Endothelial cell of umbilical vein (primary cell): ENCODE data around the gene SLC26A2. TPM values are rescaled to one million over a fixed set of nuclear protein-coding genes. Genes with fewer than 3 reads are reported as not detected.

Experiments
- BruUV-seq: library from RNA; stranded (reverse); fragments of 400-500 nt; replicated peaks from 2 replicates; lab custom pipeline; 2021; lab: Mats Ljungman, UMichigan
- CTCF ChIA-PET: fragments of 300-600, 350-600 bp; sonication (Branson Sonifier 250); formaldehyde crosslinking; loops from one replicate; lab custom pipeline; 2021; ENCODE audit warnings: antibody characterized with exemption, inconsistent platforms; lab: Charles Lee
- POLR2A ChIA-PET: fragments of 300-600, 350-600 bp; sonication (Branson Sonifier 250); formaldehyde crosslinking; loops from one replicate; lab custom pipeline; 2021; ENCODE audit warnings: antibody characterized with exemption, inconsistent platforms; lab: Charles Lee
- DNase-seq: peaks from one replicate; pipeline ENCODE4 v3.0.0-alpha.2; 2011; ENCODE audit warnings: low read depth, low spot score
- FAIRE-seq: peaks from 2 replicates; lab custom pipeline; 2011; peaks lifted over from hg19 to GRCh38; lab: Jason Lieb, UNC
- H2AFZ ChIP-seq: 2 replicates; pipeline ENCODE4 v1.6.0; 2012; ENCODE audit warnings: low read depth, low read length, control low read depth, inconsistent platforms
- H3K27ac ChIP-seq: 2 replicates; pipeline ENCODE4 v1.5.1; 2011; ENCODE audit warnings: low read depth, mild to moderate bottlenecking, control low read depth, low read length, moderate library complexity; ENCODE audit not compliant: insufficient read depth
- H3K27me3 ChIP-seq, 2 experiments: 2 replicates each; pipeline versions ENCODE4 v1.6.0 to v1.6.1; 2011; ENCODE audit warnings: low read length in 2 of 2, mixed read lengths in 1 of 2; ENCODE audit not compliant: control insufficient read depth in 2 of 2, insufficient read depth in 2 of 2
- H3K36me3 ChIP-seq, 2 experiments: 2 replicates in 1 of 2; 3 replicates in 1 of 2; pipeline ENCODE4 v1.5.1; 2011; ENCODE audit warnings: low read length in 2 of 2, mild to moderate bottlenecking in 1 of 2, moderate library complexity in 1 of 2; ENCODE audit not compliant: control insufficient read depth in 2 of 2, insufficient read depth in 2 of 2; ENCODE audit errors: extremely low read depth in 1 of 2
- H3K4me1 ChIP-seq: 3 replicates; pipeline ENCODE4 v1.5.1; 2011; ENCODE audit warnings: mild to moderate bottlenecking, low read length; ENCODE audit not compliant: control insufficient read depth, insufficient read depth; ENCODE audit errors: extremely low read depth
- H3K4me2 ChIP-seq: 2 replicates; pipeline ENCODE4 v1.6.1; 2011; ENCODE audit warnings: low read length, control low read depth, mixed read lengths; ENCODE audit not compliant: insufficient read depth
- H3K4me3 ChIP-seq, 3 experiments: fragments of 200-600 bp in 1 of 3; sonication (generic), shearing (Covaris generic) in 1 of 3; replicated peaks in 1 of 3; 2 replicates each; pipeline ENCODE4 v1.5.1; 2011 to 2016; ENCODE audit warnings: control low read depth in 3 of 3, low read length in 3 of 3, mild to moderate bottlenecking in 2 of 3, inconsistent platforms in 1 of 3, low read depth in 1 of 3, moderate library complexity in 1 of 3; ENCODE audit not compliant: insufficient read depth in 1 of 3
- H3K79me2 ChIP-seq: 2 replicates; pipeline ENCODE4 v1.6.0; 2012; ENCODE audit warnings: low read length, inconsistent platforms; ENCODE audit not compliant: control insufficient read depth, insufficient read depth
- H3K9ac ChIP-seq: replicated peaks from 2 replicates; pipeline ENCODE3; 2011; ENCODE audit warnings: low read length, control low read depth; ENCODE audit not compliant: insufficient read depth; ENCODE audit errors: extremely low read depth
- H3K9me1 ChIP-seq: replicated peaks from 3 replicates; pipeline ENCODE4 v1.6.0; 2011; ENCODE audit warnings: mild to moderate bottlenecking, low read length; ENCODE audit not compliant: control insufficient read depth, insufficient read depth; ENCODE audit errors: extremely low read depth
- H3K9me3 ChIP-seq: replicated peaks from 2 replicates; pipeline ENCODE4 v1.5.1; 2012; ENCODE audit warnings: low read length, inconsistent platforms; ENCODE audit not compliant: control insufficient read depth, insufficient read depth
- H4K20me1 ChIP-seq: replicated peaks from 2 replicates; pipeline ENCODE3; 2011; ENCODE audit warnings: mild to moderate bottlenecking, low read length; ENCODE audit not compliant: control insufficient read depth, insufficient read depth; ENCODE audit errors: extremely low read depth
- FOS ChIP-seq: IDR thresholded peaks from 2 replicates; pipeline ENCODE4 v1.6.1; 2011; ENCODE audit warnings: mild to moderate bottlenecking, low read length, moderate library complexity, borderline replicate concordance; ENCODE audit not compliant: insufficient read depth
- MYC ChIP-seq: IDR thresholded peaks from one replicate; pipeline ENCODE4 v1.6.1; 2011; ENCODE audit warnings: mild to moderate bottlenecking, low read depth, low read length
- POLR2A ChIP-seq: IDR thresholded peaks from 2 replicates; pipeline ENCODE4 v1.6.1; 2012; ENCODE audit warnings: low read depth, mild to moderate bottlenecking, control low read depth, low read length
- dilution Hi-C: fragments of 300-500 bp; cut with MboI; formaldehyde crosslinking; loops from one replicate; pipeline ENCODE4 v1.15.0; 2019; ENCODE audit warnings: low sequenced_read_pairs; ENCODE audit not compliant: extremely low pct_ligation_motif_present
- intact Hi-C: fragments of 100-400 bp; cut with micrococcal nuclease; formaldehyde crosslinking; loops from one replicate; pipeline ENCODE4 v1.10.0; 2022
- polyA plus RNA-seq, 4 experiments: library from polyadenylated mRNA; depleted of rRNA in 3 of 4; stranded (reverse) in 3 of 4; unstranded in 1 of 4; fragments of >200 nt; gene quantifications; 2 replicates each; pipeline versions ENCODE4 v1.2.1 to v1.2.3, GENCODE V29; 2011 to 2012; ENCODE audit warnings: missing spikeins in 1 of 4
- total RNA-seq: library from RNA; stranded (reverse); gene quantifications from 2 replicates; pipeline ENCODE4 v1.2.3, GENCODE V29; 2021
- TF ChIP-seq, protein P1 (sequence below), 2 donors: IDR thresholded peaks; 1 replicate in 1 of 2; 2 replicates in 1 of 2; pipeline ENCODE4 v1.5.1; 2011; ENCODE audit warnings: low read length in 2 of 2, mild to moderate bottlenecking in 2 of 2, moderate library complexity in 2 of 2, control low read depth in 1 of 2, inconsistent platforms in 1 of 2, low read depth in 1 of 2; ENCODE audit not compliant: insufficient read depth in 1 of 2; ENCODE audit errors: extremely low read depth in 1 of 2
- TF ChIP-seq, protein P2 (sequence below): IDR thresholded peaks from 2 replicates; pipeline ENCODE4 v1.6.1; 2011; ENCODE audit not compliant: insufficient read depth, insufficient read length

Gene SLC26A2
- total and polyA plus RNA-seq, 2 donors (not counting 3 experiments of a cell fraction or from before 2014, with no cell fraction given): 5.9 to 16.8 TPM

DNA sequence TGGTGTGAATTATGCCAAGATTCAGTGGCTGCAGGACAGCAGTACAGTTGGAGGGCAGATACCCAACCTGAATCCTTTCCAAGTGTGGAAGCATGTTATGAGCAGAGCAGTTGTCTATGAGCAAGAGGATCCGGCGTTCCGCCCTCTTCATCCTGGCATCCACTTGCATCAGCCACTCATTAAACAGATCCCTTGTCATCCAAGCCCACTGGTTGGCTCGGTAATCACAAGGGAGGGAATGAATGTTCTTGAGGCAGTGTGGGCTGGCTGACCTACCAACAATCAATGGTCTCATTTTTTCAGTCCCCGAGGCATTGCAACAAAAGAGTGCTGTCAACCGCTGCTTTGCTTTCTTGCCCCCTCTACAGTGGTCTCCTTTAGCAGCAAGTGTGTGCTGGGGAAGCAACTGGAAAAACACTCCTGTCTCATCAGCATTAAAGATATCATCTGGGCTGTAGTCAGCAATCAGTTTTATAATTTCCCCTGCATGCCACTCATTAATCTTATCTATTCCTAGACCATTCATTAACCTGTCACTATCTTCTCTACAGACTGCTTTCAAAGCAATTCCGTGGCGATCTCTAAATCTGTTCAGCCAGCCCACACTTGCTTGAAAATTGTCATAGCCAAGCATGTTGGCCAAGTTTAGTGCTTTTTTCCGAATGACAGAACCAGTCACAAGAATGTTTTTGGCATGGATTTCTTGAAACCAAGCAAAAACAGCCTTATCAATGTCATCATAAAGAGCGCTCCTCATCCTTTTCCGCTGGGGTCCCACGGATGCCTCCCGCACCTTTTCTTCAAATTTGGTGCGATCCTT, 35.0 kb downstream of the SLC26A2 start:
- CTCF ChIA-PET: interaction anchor here (2.2 to 6.1 kb wide), 2 partner anchors 161 to 162 kb away, joined by 9 to 639 read pairs; no protein-coding TSS in a partner anchor
- H2AFZ ChIP-seq: no peak overlapping the region

More for the DNA sequence above, 35.0 kb downstream of the SLC26A2 start:
- peaks cover 0 to 4% of the 10 kb centered on the region in 2 experiments for H3K36me3 ChIP-seq
- DNase-seq (no peak), FAIRE-seq (no peak)
- intact Hi-C loops: loop anchor here (10.0 kb wide), 1 partner anchor 331 kb away; no protein-coding TSS in a partner anchor
- POLR2A ChIA-PET: no interaction called here
- H3K27me3 ChIP-seq: no peaks in the 10 kb centered on the region
- no peak for TF ChIP-seq FOS
- TF ChIP-seq, protein P1, sequence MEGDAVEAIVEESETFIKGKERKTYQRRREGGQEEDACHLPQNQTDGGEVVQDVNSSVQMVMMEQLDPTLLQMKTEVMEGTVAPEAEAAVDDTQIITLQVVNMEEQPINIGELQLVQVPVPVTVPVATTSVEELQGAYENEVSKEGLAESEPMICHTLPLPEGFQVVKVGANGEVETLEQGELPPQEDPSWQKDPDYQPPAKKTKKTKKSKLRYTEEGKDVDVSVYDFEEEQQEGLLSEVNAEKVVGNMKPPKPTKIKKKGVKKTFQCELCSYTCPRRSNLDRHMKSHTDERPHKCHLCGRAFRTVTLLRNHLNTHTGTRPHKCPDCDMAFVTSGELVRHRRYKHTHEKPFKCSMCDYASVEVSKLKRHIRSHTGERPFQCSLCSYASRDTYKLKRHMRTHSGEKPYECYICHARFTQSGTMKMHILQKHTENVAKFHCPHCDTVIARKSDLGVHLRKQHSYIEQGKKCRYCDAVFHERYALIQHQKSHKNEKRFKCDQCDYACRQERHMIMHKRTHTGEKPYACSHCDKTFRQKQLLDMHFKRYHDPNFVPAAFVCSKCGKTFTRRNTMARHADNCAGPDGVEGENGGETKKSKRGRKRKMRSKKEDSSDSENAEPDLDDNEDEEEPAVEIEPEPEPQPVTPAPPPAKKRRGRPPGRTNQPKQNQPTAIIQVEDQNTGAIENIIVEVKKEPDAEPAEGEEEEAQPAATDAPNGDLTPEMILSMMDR (IDR thresholded peaks at IDR 0.05; ENCODE audit: extremely low read depth in 1 of 2, insufficient read depth in 1 of 2, low read depth in 1 of 2, low read length in 2 of 2): no peak
- no peak for TF ChIP-seq POLR2A
- TF ChIP-seq, protein P2, sequence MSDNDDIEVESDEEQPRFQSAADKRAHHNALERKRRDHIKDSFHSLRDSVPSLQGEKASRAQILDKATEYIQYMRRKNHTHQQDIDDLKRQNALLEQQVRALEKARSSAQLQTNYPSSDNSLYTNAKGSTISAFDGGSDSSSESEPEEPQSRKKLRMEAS: no peak
- TF ChIP-seq MYC: no peak
- H3K4me1 ChIP-seq: peaks cover 7% of the 10 kb centered on the region
- no peak overlapping the region for H3K27ac ChIP-seq
- H3K9me1 ChIP-seq: no peaks in the 10 kb centered on the region
- H4K20me1 ChIP-seq: no peaks in the 10 kb centered on the region
- H3K4me3 ChIP-seq: no peak overlapping the region
- H3K9ac ChIP-seq: no peak overlapping the region
- H3K9me3 ChIP-seq: no peaks in the 10 kb centered on the region
- BruUV-seq: no TSS peak
- peaks cover under 1% of the 10 kb centered on the region for H3K79me2 ChIP-seq
- H3K4me2 ChIP-seq: no peak overlapping the region
- dilution Hi-C loops: no loop called here
